Measurements from ENCODE around the gene FAAP100.

- TF ChIP-seq POLR2A (IDR thresholded peaks at IDR 0.05) (no peak), CTCF (IDR thresholded peaks at IDR 0.05) (no peak)
Observed at GRCh38 chr17:81568416-81568815, 16.3 kb upstream of the FAAP100 start.
